Activated naive CD8-positive, alpha-beta T cell (primary cell): Measurements from ENCODE around the gene KIRREL3.

Source experiments
- H3K27ac Mint-ChIP-seq: one replicate; pipeline ENCODE4 v1.8.0; 2021; ENCODE audit warnings: mixed read lengths
- H3K27me3 Mint-ChIP-seq: one replicate; pipeline ENCODE4 v1.8.0; 2021; ENCODE audit warnings: mixed read lengths
- H3K36me3 Mint-ChIP-seq: one replicate; pipeline ENCODE4 v1.8.0; 2021; ENCODE audit warnings: mixed read lengths
- H3K4me1 Mint-ChIP-seq: one replicate; pipeline ENCODE4 v1.8.0; 2021; ENCODE audit warnings: low read depth, mixed read lengths
- H3K4me3 Mint-ChIP-seq: one replicate; pipeline ENCODE4 v1.8.0; 2021; ENCODE audit warnings: mild to moderate bottlenecking, mixed read lengths
- H3K9me3 Mint-ChIP-seq: one replicate; pipeline ENCODE4 v1.8.0; 2021; ENCODE audit warnings: low read depth, mixed read lengths

Gene KIRREL3

GRCh38 chr11:126619516-126619915 lies 381.1 kb downstream of the KIRREL3 start:
- Mint-ChIP-seq H3K36me3 (no peaks in the 10 kb centered on the region), H3K9me3 (no peaks in the 10 kb centered on the region), H3K27ac (no peak overlapping the region), H3K27me3 (peaks cover 8% of the 10 kb centered on the region), H3K4me1 (no peaks in the 10 kb centered on the region), H3K4me3 (no peak overlapping the region)

- peaks cover 4% of the 10 kb centered on the region for H3K27me3 Mint-ChIP-seq
- no peaks in the 10 kb centered on the region for H3K9me3 Mint-ChIP-seq
- H3K27ac Mint-ChIP-seq: no peak overlapping the region
- no peaks in the 10 kb centered on the region for H3K4me1 Mint-ChIP-seq
- no peaks in the 10 kb centered on the region for H3K36me3 Mint-ChIP-seq
- no peak overlapping the region for H3K4me3 Mint-ChIP-seq
Observed at GRCh38 chr11:126615845-126616244, 384.7 kb downstream of the KIRREL3 start.

- Mint-ChIP-seq H3K27ac (no peak overlapping the region), H3K4me3 (no peak overlapping the region), H3K36me3 (no peaks in the 10 kb centered on the region), H3K27me3 (peaks cover 4% of the 10 kb centered on the region), H3K4me1 (no peaks in the 10 kb centered on the region), H3K9me3 (no peaks in the 10 kb centered on the region)
Observed at GRCh38 chr11:126613272-126613671, 387.3 kb downstream of the KIRREL3 start.

DNA sequence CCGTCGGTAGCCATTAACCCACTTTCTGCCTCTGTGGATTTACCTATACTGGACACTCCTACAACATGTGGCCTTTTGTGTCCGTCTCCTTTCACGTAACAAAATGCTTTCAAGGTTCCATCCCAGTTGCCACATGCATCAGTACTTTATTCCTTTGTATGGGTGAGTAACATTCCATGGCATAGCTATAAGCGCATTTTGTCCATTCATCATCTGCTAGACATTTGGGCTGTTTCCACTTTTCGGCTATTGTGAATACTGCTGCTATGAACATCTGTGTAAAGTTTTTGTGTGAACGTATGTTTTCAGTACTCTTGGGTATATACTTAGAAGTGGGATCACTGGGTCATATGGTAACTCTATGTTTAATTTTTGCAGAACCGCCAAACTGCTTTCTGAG lies 387.9 kb downstream of the KIRREL3 start:
- H3K36me3 Mint-ChIP-seq: no peaks in the 10 kb centered on the region
- H3K27ac Mint-ChIP-seq: no peak overlapping the region
- H3K4me3 Mint-ChIP-seq: no peak overlapping the region
- H3K4me1 Mint-ChIP-seq: no peaks in the 10 kb centered on the region
- H3K27me3 Mint-ChIP-seq: peaks cover 4% of the 10 kb centered on the region
- no peaks in the 10 kb centered on the region for H3K9me3 Mint-ChIP-seq

DNA sequence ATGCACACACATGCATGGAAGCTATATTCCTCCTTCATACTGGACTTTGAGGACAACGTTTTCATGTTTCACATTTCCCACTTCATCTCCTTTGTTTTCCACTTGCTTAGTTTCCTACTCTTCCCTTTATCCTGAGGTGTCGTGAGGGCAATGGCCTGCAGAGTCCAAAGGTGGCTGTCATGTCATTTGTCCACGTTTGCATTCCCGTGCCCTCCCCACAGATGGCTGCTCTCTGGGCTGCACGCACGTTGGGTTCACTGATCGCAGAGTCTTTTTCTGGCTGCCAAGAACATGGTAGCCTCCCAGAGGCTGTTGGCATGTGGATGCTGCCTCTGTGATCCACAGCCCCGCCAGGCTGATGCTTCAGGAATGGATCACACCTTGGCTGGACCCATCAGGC lies 389.1 kb downstream of the KIRREL3 start:
- no peaks in the 10 kb centered on the region for H3K36me3 Mint-ChIP-seq
- no peak overlapping the region for H3K27ac Mint-ChIP-seq

GRCh38 chr11:126608658-126609057 lies 391.9 kb downstream of the KIRREL3 start:
- Mint-ChIP-seq H3K4me3 (no peak overlapping the region), H3K9me3 (no peaks in the 10 kb centered on the region), H3K4me1 (no peaks in the 10 kb centered on the region), H3K27me3 (peaks cover 7% of the 10 kb centered on the region), H3K27ac (no peak overlapping the region), H3K36me3 (no peaks in the 10 kb centered on the region)

More for the DNA sequence above, 389.1 kb downstream of the KIRREL3 start:
- Mint-ChIP-seq H3K27me3 (peaks cover 8% of the 10 kb centered on the region), H3K4me3 (no peak overlapping the region), H3K9me3 (no peaks in the 10 kb centered on the region), H3K4me1 (no peaks in the 10 kb centered on the region)

DNA sequence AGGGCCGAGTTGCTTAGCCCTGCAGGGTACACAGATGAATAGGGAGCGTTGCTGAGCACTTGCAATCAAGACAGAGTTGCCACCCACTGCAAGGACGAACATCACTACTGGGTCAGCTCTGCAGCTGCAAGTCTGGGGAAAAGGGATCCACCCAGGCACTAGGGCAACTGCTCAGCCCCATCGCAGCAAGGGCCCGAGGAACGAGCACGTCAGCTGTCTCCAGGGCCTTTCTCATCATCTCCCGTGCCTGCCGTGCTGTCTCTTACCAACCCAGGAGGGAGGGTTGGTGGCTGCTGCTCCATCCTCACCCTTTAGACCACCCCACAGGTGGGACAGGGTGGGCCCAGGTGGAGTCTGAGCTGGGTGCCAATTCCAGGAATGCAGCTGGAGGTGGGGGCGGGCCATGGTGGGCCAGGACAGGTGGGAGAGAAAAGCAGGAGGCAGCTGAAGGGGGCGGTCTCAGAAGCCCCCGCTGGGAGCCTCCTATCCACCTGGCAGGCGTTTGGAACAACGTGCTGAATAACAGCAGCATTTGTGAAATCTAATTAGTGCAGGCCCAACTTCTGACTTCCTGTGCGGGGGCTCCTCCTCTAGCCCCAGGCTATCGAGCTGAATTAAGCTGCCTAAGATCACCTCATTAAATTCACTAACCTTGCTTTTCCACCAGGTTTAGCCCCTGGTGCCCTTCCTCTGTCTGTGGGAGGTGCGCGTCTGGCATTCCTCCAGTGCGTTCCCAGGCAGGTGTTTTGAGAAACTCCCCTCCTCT lies 392.6 kb downstream of the KIRREL3 start:
- Mint-ChIP-seq H3K27me3 (peaks cover 7% of the 10 kb centered on the region), H3K4me3 (no peak overlapping the region), H3K36me3 (no peaks in the 10 kb centered on the region), H3K27ac (no peak overlapping the region), H3K4me1 (no peaks in the 10 kb centered on the region), H3K9me3 (no peaks in the 10 kb centered on the region)

GRCh38 chr11:126607374-126607773 lies 393.2 kb downstream of the KIRREL3 start:
- H3K36me3 Mint-ChIP-seq: no peaks in the 10 kb centered on the region
- no peaks in the 10 kb centered on the region for H3K4me1 Mint-ChIP-seq
- no peaks in the 10 kb centered on the region for H3K9me3 Mint-ChIP-seq
- no peak overlapping the region for H3K4me3 Mint-ChIP-seq
- peaks cover 7% of the 10 kb centered on the region for H3K27me3 Mint-ChIP-seq
- H3K27ac Mint-ChIP-seq: no peak overlapping the region

- H3K36me3 Mint-ChIP-seq: no peaks in the 10 kb centered on the region
- H3K27me3 Mint-ChIP-seq: peaks cover 7% of the 10 kb centered on the region
- no peak overlapping the region for H3K27ac Mint-ChIP-seq
- H3K4me1 Mint-ChIP-seq: no peaks in the 10 kb centered on the region
- no peak overlapping the region for H3K4me3 Mint-ChIP-seq
- H3K9me3 Mint-ChIP-seq: no peaks in the 10 kb centered on the region
Observed at GRCh38 chr11:126606484-126606883, 394.1 kb downstream of the KIRREL3 start.

GRCh38 chr11:126604461-126604860 lies 396.1 kb downstream of the KIRREL3 start:
- no peak overlapping the region for H3K4me3 Mint-ChIP-seq
- H3K4me1 Mint-ChIP-seq: no peaks in the 10 kb centered on the region
- no peaks in the 10 kb centered on the region for H3K9me3 Mint-ChIP-seq
- no peaks in the 10 kb centered on the region for H3K36me3 Mint-ChIP-seq
- no peak overlapping the region for H3K27ac Mint-ChIP-seq
- H3K27me3 Mint-ChIP-seq: peaks cover 10% of the 10 kb centered on the region

GRCh38 chr11:126603486-126603885 lies 397.1 kb downstream of the KIRREL3 start:
- Mint-ChIP-seq H3K4me1 (no peaks in the 10 kb centered on the region), H3K9me3 (no peaks in the 10 kb centered on the region), H3K36me3 (no peaks in the 10 kb centered on the region), H3K27me3 (peaks cover 10% of the 10 kb centered on the region), H3K4me3 (no peak overlapping the region), H3K27ac (no peak overlapping the region)

GRCh38 chr11:126602993-126603392 lies 397.6 kb downstream of the KIRREL3 start:
- H3K9me3 Mint-ChIP-seq: no peaks in the 10 kb centered on the region
- no peak overlapping the region for H3K27ac Mint-ChIP-seq
- H3K27me3 Mint-ChIP-seq: peaks cover 10% of the 10 kb centered on the region
- no peaks in the 10 kb centered on the region for H3K36me3 Mint-ChIP-seq
- H3K4me1 Mint-ChIP-seq: no peaks in the 10 kb centered on the region
- no peak overlapping the region for H3K4me3 Mint-ChIP-seq

DNA sequence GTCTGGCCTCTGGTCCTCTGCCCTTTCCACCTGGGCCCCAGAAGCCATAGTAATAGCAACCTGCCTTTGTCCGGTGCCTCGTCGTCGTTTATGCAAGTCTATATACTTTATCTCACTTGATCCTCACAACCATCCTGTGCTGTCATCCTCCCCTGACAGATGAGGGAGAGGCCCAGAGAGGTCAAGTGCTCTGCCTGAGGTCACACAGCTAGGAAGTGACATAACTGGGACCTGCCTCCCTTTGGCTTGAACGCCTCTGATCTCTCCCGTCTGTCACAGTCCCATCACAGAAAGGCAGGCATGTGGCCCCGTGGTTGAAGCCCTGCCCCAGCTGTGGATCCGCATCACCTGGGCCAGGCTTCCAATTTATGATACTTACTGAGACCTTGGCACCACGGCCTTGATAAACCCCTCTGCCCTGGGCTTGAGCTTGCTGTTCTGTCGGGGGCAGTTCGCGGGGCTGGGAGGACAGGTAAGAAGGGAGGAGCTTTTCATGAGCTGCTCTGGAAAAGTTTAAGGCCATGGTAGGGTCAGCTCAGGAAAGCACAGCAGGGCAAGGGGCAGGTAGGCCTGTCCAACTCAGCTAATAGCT lies 398.1 kb downstream of the KIRREL3 start:
- Mint-ChIP-seq H3K27me3 (peaks cover 10% of the 10 kb centered on the region), H3K4me3 (no peak overlapping the region), H3K36me3 (no peaks in the 10 kb centered on the region), H3K4me1 (no peaks in the 10 kb centered on the region), H3K9me3 (no peaks in the 10 kb centered on the region), H3K27ac (no peak overlapping the region)

GRCh38 chr11:126601550-126602215 lies 398.9 kb downstream of the KIRREL3 start:
- Mint-ChIP-seq H3K4me3 (no peak overlapping the region), H3K9me3 (no peaks in the 10 kb centered on the region), H3K36me3 (no peaks in the 10 kb centered on the region), H3K27ac (no peak overlapping the region), H3K4me1 (no peaks in the 10 kb centered on the region), H3K27me3 (peaks cover 6% of the 10 kb centered on the region)

DNA sequence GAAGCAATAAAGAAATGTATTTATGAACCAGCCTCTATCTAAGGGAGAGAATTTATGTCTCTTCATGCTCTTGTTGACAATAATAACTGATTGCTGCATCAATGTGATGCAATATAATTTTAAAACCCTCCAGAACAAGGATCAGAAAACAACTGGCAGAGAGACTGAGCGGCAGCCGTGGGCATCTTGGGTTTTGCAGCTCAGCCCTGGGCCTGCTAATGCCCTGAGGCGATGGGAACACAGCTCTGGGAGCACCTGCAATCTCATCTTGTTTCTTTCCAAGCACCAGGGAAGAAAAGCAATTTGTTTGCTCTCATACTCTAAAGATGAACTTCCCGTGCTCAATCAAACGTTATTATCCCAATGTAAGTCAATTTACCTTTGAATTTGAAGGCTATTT lies 399.4 kb downstream of the KIRREL3 start:
- Mint-ChIP-seq H3K4me3 (no peak overlapping the region), H3K27ac (no peak overlapping the region), H3K4me1 (no peaks in the 10 kb centered on the region), H3K36me3 (no peaks in the 10 kb centered on the region), H3K9me3 (no peaks in the 10 kb centered on the region), H3K27me3 (peaks cover 6% of the 10 kb centered on the region)
